HepG2 (cell line): ENCODE data around the gene C1orf87. TPM values are rescaled to one million over a fixed set of nuclear protein-coding genes. Genes with fewer than 3 reads are reported as not detected.

Experiments used
- ATAC-seq: fragments of 200-7000 bp; cut with Tn5 transposase; 3 replicates; pipeline ENCODE4 v1.9.1; 2020; ENCODE audit warnings: mild to moderate bottlenecking, moderate library complexity
- BruUV-seq: library from RNA; stranded (reverse); fragments of 400-500 nt; replicated peaks from 2 replicates; lab custom pipeline; 2021; lab: Mats Ljungman, UMichigan
- CTCF ChIA-PET: fragments of 300-600 bp; formaldehyde crosslinking; extraction: SDS; loops from one replicate; lab custom pipeline; 2021; ENCODE audit warnings: low total read pairs, inconsistent platforms, low intra/inter-chr PET ratio; lab: Yijun Ruan, JAX
- POLR2A ChIA-PET: fragments of 350-600 bp; sonication (Branson Sonifier 250); formaldehyde crosslinking; loops from one replicate; lab custom pipeline; 2020; ENCODE audit warnings: antibody characterized with exemption, inconsistent platforms; lab: Yijun Ruan, JAX
- DNase-seq: peaks from one replicate; pipeline ENCODE4 v3.0.0-alpha.2; 2015; ENCODE audit warnings: low spot score
- FAIRE-seq: peaks from 3 replicates; lab custom pipeline; 2011; peaks lifted over from hg19 to GRCh38; lab: Jason Lieb, UNC
- H2AFZ ChIP-seq: one replicate; pipeline ENCODE4 v1.6.1; 2011; ENCODE audit warnings: low read length, inconsistent platforms
- H3K27ac ChIP-seq: fragments of 300-600 bp; 3 replicates; pipeline ENCODE4 v1.8.0; 2011; ENCODE audit warnings: mixed run types, mild to moderate bottlenecking, mixed read lengths, low read length, inconsistent platforms; ENCODE audit not compliant: insufficient read depth; ENCODE audit errors: extremely low read length
- H3K27me3 ChIP-seq, 2 experiments: fragments of 200-600 bp in 1 of 2; 2 replicates in 1 of 2; 3 replicates in 1 of 2; pipeline versions ENCODE4 v1.6.0 to v1.8.0; 2011; ENCODE audit warnings: low read length in 2 of 2, mild to moderate bottlenecking in 2 of 2, moderate library complexity in 2 of 2, inconsistent platforms in 1 of 2; ENCODE audit not compliant: insufficient read depth in 2 of 2, control insufficient read depth in 1 of 2
- H3K36me3 ChIP-seq, 2 experiments: fragments of 200-600 bp in 1 of 2; replicated peaks in 1 of 2; 2 replicates in 1 of 2; 3 replicates in 1 of 2; pipeline versions ENCODE4 v1.5.1 to v1.8.0; 2011; ENCODE audit warnings: low read length in 2 of 2, inconsistent platforms in 1 of 2; ENCODE audit not compliant: insufficient read depth in 2 of 2, control insufficient read depth in 1 of 2
- H3K4me1 ChIP-seq: 2 replicates; pipeline ENCODE4 v1.5.1; 2012; ENCODE audit warnings: low read length, inconsistent platforms; ENCODE audit not compliant: insufficient read depth
- H3K4me2 ChIP-seq: 2 replicates; pipeline ENCODE4 v1.6.0; 2011; ENCODE audit warnings: low read depth, low read length, inconsistent platforms
- H3K4me3 ChIP-seq, 3 experiments: fragments of 200-600 bp in 1 of 3; sonication (generic), shearing (Covaris generic) in 1 of 3; replicated peaks in 1 of 3; 2 replicates each; pipeline ENCODE4 v1.5.1; 2011 to 2016; ENCODE audit warnings: low read length in 3 of 3, inconsistent platforms in 2 of 3, low read depth in 2 of 3, mild to moderate bottlenecking in 2 of 3, control low read depth in 1 of 3, mixed read lengths in 1 of 3; ENCODE audit not compliant: insufficient read depth in 1 of 3
- H3K79me2 ChIP-seq: one replicate; pipeline ENCODE4 v1.6.1; 2011; ENCODE audit warnings: low read length, inconsistent platforms; ENCODE audit not compliant: insufficient read depth
- H3K9ac ChIP-seq: 2 replicates; pipeline ENCODE4 v1.6.0; 2011; ENCODE audit warnings: mild to moderate bottlenecking, low read depth, low read length, inconsistent platforms; ENCODE audit not compliant: insufficient read depth
- H3K9me3 ChIP-seq: 2 replicates; pipeline ENCODE4 v1.5.1; 2012; ENCODE audit warnings: mild to moderate bottlenecking, low read length
- H4K20me1 ChIP-seq: 2 replicates; pipeline ENCODE4 v1.6.0; 2011; ENCODE audit warnings: inconsistent platforms, mild to moderate bottlenecking, low read length, moderate library complexity; ENCODE audit not compliant: insufficient read depth
- AKNA ChIP-seq: sonication (generic); formaldehyde crosslinking; IDR thresholded peaks from 2 replicates; pipeline ENCODE4 v1.4.0; 2020; ENCODE audit warnings: missing genetic modification reagents, borderline replicate concordance
- KDM6A ChIP-seq: IDR thresholded peaks from 2 replicates; pipeline ENCODE4 v1.6.1; 2016; ENCODE audit warnings: low read depth
- MED1 ChIP-seq: sonication (generic); formaldehyde crosslinking; IDR thresholded peaks from 2 replicates; pipeline ENCODE4 v1.4.0; 2020; ENCODE audit warnings: missing genetic modification reagents
- MIER3 ChIP-seq: IDR thresholded peaks from 2 replicates; pipeline ENCODE4 v1.6.1; 2016; ENCODE audit warnings: missing compliant biosample characterization, borderline replicate concordance
- MTA1 ChIP-seq: sonication (generic); formaldehyde crosslinking; IDR thresholded peaks from 2 replicates; pipeline ENCODE4 v1.4.0; 2020; ENCODE audit warnings: missing genetic modification reagents, mild to moderate bottlenecking, borderline replicate concordance
- NFKBIZ ChIP-seq: IDR thresholded peaks from 2 replicates; pipeline ENCODE4 v1.6.1; 2018; ENCODE audit warnings: missing genetic modification reagents, missing compliant biosample characterization
- ZNF34 ChIP-seq: sonication (generic); formaldehyde crosslinking; IDR thresholded peaks from 2 replicates; pipeline ENCODE4 v1.4.0; 2020; ENCODE audit warnings: mild to moderate bottlenecking, missing genetic modification reagents, borderline replicate concordance
- ZNF367 ChIP-seq: sonication (generic); formaldehyde crosslinking; IDR thresholded peaks from 2 replicates; pipeline ENCODE4 v1.4.0; 2020; ENCODE audit warnings: missing genetic modification reagents, borderline replicate concordance
- ZNF431 ChIP-seq: sonication (generic); formaldehyde crosslinking; IDR thresholded peaks from 2 replicates; pipeline ENCODE4 v1.9.0; 2022; ENCODE audit warnings: missing genetic modification reagents, low read depth, mild to moderate bottlenecking, borderline replicate concordance
- ZSCAN29 ChIP-seq: sonication (generic); formaldehyde crosslinking; conservative IDR thresholded peaks from 2 replicates; pipeline ENCODE4 v1.4.0; 2020; ENCODE audit warnings: mild to moderate bottlenecking, missing genetic modification reagents
- WGBS: methylation state at CpG from one replicate; pipeline ENCODE4 v1.1.6; 2017; ENCODE audit warnings: low lambda C conversion rate; 5-methylcytosine and 5-hydroxymethylcytosine counted together
- in situ Hi-C: cut with HindIII; loops from 2 replicates; pipeline ENCODE4 v1.10.0; 2017; ENCODE audit warnings: low pct_unique_long_range_greater_than_20kb; ENCODE audit not compliant: extremely low pct_ligation_motif_present
- intact Hi-C: fragments of 100-400 bp; cut with micrococcal nuclease; formaldehyde crosslinking; loops from one replicate; pipeline ENCODE4 v1.10.0; 2022; ENCODE audit not compliant: unreplicated experiment
- polyA plus RNA-seq, 8 experiments: library from polyadenylated mRNA; depleted of rRNA in 3 of 8; stranded (reverse) in 7 of 8; unstranded in 1 of 8; fragments of >200 nt; fragmentation: Illumina TruSeq in 4 of 8; extraction: Trizol in 4 of 8; gene quantifications; 2 replicates each; pipeline versions ENCODE4 v1.2.1 to v1.2.3, GENCODE V29; 2011 to 2016; ENCODE audit warnings: low read depth in 4 of 8, missing spikeins in 1 of 8, mixed read lengths in 1 of 8; ENCODE audit not compliant: insufficient read depth in 1 of 8
- total RNA-seq, 5 experiments: library from RNA; depleted of rRNA; stranded (reverse); fragments of >200 nt; fragmentation: Illumina TruSeq; extraction: Trizol; gene quantifications; 2 replicates each; pipeline ENCODE4 v1.2.3, GENCODE V29; 2016; ENCODE audit warnings: low read depth in 1 of 5
- TF ChIP-seq, protein P1 (sequence below): sonication (generic); formaldehyde crosslinking; IDR thresholded peaks from 2 replicates; pipeline ENCODE4 v1.5.0; 2020; ENCODE audit warnings: mild to moderate bottlenecking, low read depth, missing genetic modification reagents, borderline replicate concordance

C1orf87 gene
- total and polyA plus RNA-seq, 2 of the 13 experiments (the other 11 are each of a cell fraction or from before 2014, with no cell fraction given) = not detected

DNA sequence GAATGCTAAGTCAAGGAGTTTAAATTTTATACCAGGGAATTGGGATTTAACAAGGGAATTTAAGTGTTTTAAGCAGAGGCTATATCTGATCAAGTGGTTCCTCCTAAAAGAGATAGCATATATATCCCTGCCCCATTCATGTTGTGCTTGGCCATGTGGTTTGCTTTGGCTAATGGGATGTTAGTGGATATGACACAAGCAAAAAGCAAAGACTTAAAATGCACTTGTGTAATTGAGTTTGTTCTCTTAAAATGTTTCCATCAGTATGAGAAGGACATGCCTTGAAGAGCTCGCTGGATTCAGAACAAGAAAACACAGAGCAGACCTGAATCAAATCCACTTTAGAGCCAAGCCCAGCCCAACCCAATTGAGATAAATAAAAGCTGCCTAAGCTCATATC, 22.4 kb downstream of the C1orf87 start:
- no peak overlapping the region for H3K27ac ChIP-seq
- H3K79me2 ChIP-seq = no peaks in the 10 kb centered on the region
- H3K4me1 ChIP-seq = no peaks in the 10 kb centered on the region
- H3K4me3 ChIP-seq = no peak overlapping the region
- intact Hi-C loops (no loop called here), in situ Hi-C loops (no loop called here)
- ATAC-seq (no peak), FAIRE-seq (no peak), DNase-seq (no peak)
- no peak overlapping the region for H3K4me2 ChIP-seq
- ChIA-PET POLR2A (no interaction called here), CTCF (no interaction called here)
- WGBS = 0% methylated on average over 1 of the region's 1 CpG
- no peaks in the 10 kb centered on the region for H4K20me1 ChIP-seq
- H3K9ac ChIP-seq = no peak overlapping the region
- H3K36me3 ChIP-seq = no peaks in the 10 kb centered on the region
- no peak for TF ChIP-seq ZSCAN29 (CRISPR knock-in tag)
- TF ChIP-seq KDM6A (CRISPR knock-in tag) = no peak
- TF ChIP-seq, protein P1, sequence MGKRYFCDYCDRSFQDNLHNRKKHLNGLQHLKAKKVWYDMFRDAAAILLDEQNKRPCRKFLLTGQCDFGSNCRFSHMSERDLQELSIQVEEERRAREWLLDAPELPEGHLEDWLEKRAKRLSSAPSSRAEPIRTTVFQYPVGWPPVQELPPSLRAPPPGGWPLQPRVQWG (CRISPR knock-in tag) = no peak
- no peak for TF ChIP-seq MIER3
- TF ChIP-seq NFKBIZ (CRISPR knock-in tag) = no peak
- no peak overlapping the region for H2AFZ ChIP-seq
- H3K9me3 ChIP-seq = no peaks in the 10 kb centered on the region
- BruUV-seq = no TSS peak
- no peaks in the 10 kb centered on the region; a peak in 1 of 5 replicates for H3K27me3 ChIP-seq

DNA sequence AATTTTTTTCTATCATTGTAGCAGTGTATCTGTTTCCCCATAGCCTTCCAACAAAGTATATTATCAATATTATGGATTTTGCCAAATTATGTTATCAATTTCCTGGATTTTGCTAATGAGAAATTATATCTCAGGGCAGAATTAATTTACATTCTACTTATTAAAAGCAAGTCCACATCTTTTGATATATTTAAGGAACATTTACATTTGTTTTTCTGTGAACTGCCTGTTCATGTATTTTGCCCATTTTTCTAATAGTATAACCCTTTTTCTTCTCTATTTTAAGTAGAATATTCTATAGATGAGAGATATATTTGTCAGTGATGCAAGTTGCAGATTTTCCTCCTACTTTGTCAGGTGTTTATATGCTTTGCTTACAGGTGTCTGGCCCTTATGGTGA, 24.4 kb downstream of the C1orf87 start:
- Histone ChIP-seq H4K20me1 (no peaks in the 10 kb centered on the region), H3K9ac (no peak overlapping the region), H3K4me3 (no peak overlapping the region), H3K4me1 (no peaks in the 10 kb centered on the region), H3K36me3 (no peaks in the 10 kb centered on the region), H3K79me2 (no peaks in the 10 kb centered on the region), H3K9me3 (no peaks in the 10 kb centered on the region), H3K27ac (no peak overlapping the region), H3K4me2 (no peak overlapping the region), H2AFZ (no peak overlapping the region), H3K27me3 (no peaks in the 10 kb centered on the region; a peak in 1 of 5 replicates)
- BruUV-seq = no TSS peak
- ATAC-seq (no peak), FAIRE-seq (no peak), DNase-seq (no peak)
- POLR2A ChIA-PET = no interaction called here
- in situ Hi-C loops (no loop called here), intact Hi-C loops (no loop called here)
- CTCF ChIA-PET = no interaction called here
- TF ChIP-seq MED1 (CRISPR knock-in tag) (no peak), AKNA (CRISPR knock-in tag) (no peak), ZNF34 (CRISPR knock-in tag) (no peak), ZNF367 (CRISPR knock-in tag) (no peak), ZNF431 (no peak), MTA1 (CRISPR knock-in tag) (no peak)
